A549 (cell line): Measurements from ENCODE around the gene MRPS35. TPM values are rescaled to one million over a fixed set of nuclear protein-coding genes. Genes with fewer than 3 reads are reported as not detected.

Source experiments
- ATAC-seq, 2 experiments: fragments of 200-7000 bp in 1 of 2; fragments of >200 bp in 1 of 2; cut with Nextera tagmentation in 1 of 2; cut with Tn5 transposase in 1 of 2; 3 replicates each; pipeline versions ENCODE4 v1.8.0 to v1.9.1; 2018 to 2020; ENCODE audit warnings: mild to moderate bottlenecking in 1 of 2, moderate library complexity in 1 of 2
- CTCF ChIA-PET: fragments of 300-600 bp; sonication (Branson Sonifier 250); formaldehyde crosslinking; extraction: SDS; loops from one replicate; lab custom pipeline; 2021; ENCODE audit warnings: antibody characterized with exemption, inconsistent platforms; lab: Yijun Ruan, JAX
- POLR2A ChIA-PET: fragments of 350-600 bp; formaldehyde crosslinking; extraction: SDS; loops from one replicate; lab custom pipeline; 2021; ENCODE audit warnings: antibody characterized with exemption, inconsistent platforms; lab: Yijun Ruan, JAX
- DNase-seq, 2 experiments: peaks; one replicate each; pipeline versions ENCODE4 v3.0.0 to v3.0.0-alpha.2; 2011 to 2016; ENCODE audit warnings: low read depth in 1 of 2, low spot score in 1 of 2
- FAIRE-seq: peaks from 2 replicates; lab custom pipeline; 2011; peaks lifted over from hg19 to GRCh38; lab: Jason Lieb, UNC
- H3K27ac ChIP-seq, 2 experiments: fragments of >200 bp; sonication (Bioruptor Twin); formaldehyde crosslinking; 3 replicates each; pipeline ENCODE4 v1.5.1; 2016 to 2017
- H3K4me1 ChIP-seq: fragments of >200 bp; sonication (Bioruptor Twin); formaldehyde crosslinking; 3 replicates; pipeline ENCODE4 v1.6.1; 2016
- H3K4me2 ChIP-seq: fragments of >200 bp; sonication (Bioruptor Twin); formaldehyde crosslinking; 3 replicates; pipeline ENCODE4 v1.6.1; 2016
- H3K4me3 ChIP-seq: fragments of >200 bp; sonication (Bioruptor Twin); formaldehyde crosslinking; 3 replicates; pipeline ENCODE4 v1.5.1; 2016
- H3K9me3 ChIP-seq: fragments of >200 bp; sonication (Bioruptor Twin); formaldehyde crosslinking; 3 replicates; pipeline ENCODE4 v1.6.1; 2016
- BHLHE40 ChIP-seq: IDR thresholded peaks from 2 replicates; pipeline ENCODE4 v1.6.1; 2012; ENCODE audit warnings: low read depth, low read length, inconsistent platforms
- CBX2 ChIP-seq: fragments of 200-600 bp; sonication (generic); IDR thresholded peaks from 2 replicates; pipeline ENCODE4 v1.6.1; 2016; ENCODE audit warnings: low read depth, mild to moderate bottlenecking, borderline replicate concordance
- CBX8 ChIP-seq: fragments of 200-600 bp; sonication (generic); IDR thresholded peaks from 2 replicates; pipeline ENCODE4 v1.6.1; 2016
- CTCF ChIP-seq: fragments of >200 bp; sonication (Bioruptor Twin); formaldehyde crosslinking; IDR thresholded peaks from 3 replicates; pipeline ENCODE4 v1.5.1; 2016
- E2F6 ChIP-seq: IDR thresholded peaks from 2 replicates; pipeline ENCODE4 v1.6.1; 2012; ENCODE audit warnings: low read depth, borderline replicate concordance
- EHF ChIP-seq: fragments of 250-450 bp; sonication (Bioruptor Pico); IDR thresholded peaks from 2 replicates; pipeline ENCODE4 v1.5.0; 2020; ENCODE audit warnings: mild to moderate bottlenecking
- EHMT2 ChIP-seq: fragments of 200-600 bp; sonication (generic); IDR thresholded peaks from 2 replicates; pipeline ENCODE4 v1.6.1; 2016; ENCODE audit warnings: antibody characterized with exemption, low read depth, mild to moderate bottlenecking, moderate library complexity
- ELK1 ChIP-seq: fragments of 150-350 bp; IDR thresholded peaks from 2 replicates; pipeline ENCODE4 v1.6.1; 2014; ENCODE audit warnings: low read depth, mild to moderate bottlenecking, low read length
- ESRRA ChIP-seq: fragments of 150-350 bp; IDR thresholded peaks from 2 replicates; pipeline ENCODE4 v1.6.1; 2014; ENCODE audit warnings: mild to moderate bottlenecking, low read length, borderline replicate concordance
- FOSB ChIP-seq: fragments of 250-450 bp; sonication (Bioruptor Pico); IDR thresholded peaks from 2 replicates; pipeline ENCODE4 v1.5.0; 2020; ENCODE audit warnings: mild to moderate bottlenecking, moderate library complexity
- FOSL2 ChIP-seq, 2 experiments: fragments of 450-650 bp in 1 of 2; fragments of >200 bp in 1 of 2; sonication (Bioruptor Twin) in 1 of 2; formaldehyde crosslinking; IDR thresholded peaks; 2 replicates each; pipeline versions ENCODE4 v1.5.0 to v1.6.1; 2016 to 2020; ENCODE audit warnings: mild to moderate bottlenecking in 1 of 2, moderate library complexity in 1 of 2
- FOXS1 ChIP-seq: fragments of 250-450 bp; sonication (Bioruptor Pico); IDR thresholded peaks from 2 replicates; pipeline ENCODE4 v1.5.0; 2020; ENCODE audit warnings: mild to moderate bottlenecking, moderate library complexity
- HDAC2 ChIP-seq: fragments of 200-600 bp; sonication (generic); IDR thresholded peaks from 2 replicates; pipeline ENCODE4 v1.6.1; 2016
- HES2 ChIP-seq: fragments of >200 bp; sonication (Bioruptor Twin); formaldehyde crosslinking; IDR thresholded peaks from 2 replicates; pipeline ENCODE4 v1.6.1; 2016
- JUNB ChIP-seq: fragments of >200 bp; sonication (Bioruptor Twin); formaldehyde crosslinking; IDR thresholded peaks from 2 replicates; pipeline ENCODE4 v1.6.1; 2016
- MAZ ChIP-seq: fragments of 150-350 bp; IDR thresholded peaks from 2 replicates; pipeline ENCODE4 v1.6.1; 2014; ENCODE audit warnings: antibody characterized with exemption, low read depth, low read length, borderline replicate concordance
- NR3C1 ChIP-seq: fragments of >200 bp; sonication (Bioruptor Twin); formaldehyde crosslinking; IDR thresholded peaks from 3 replicates; pipeline ENCODE4 v1.6.1; 2017
- RAD21 ChIP-seq, 2 experiments: fragments of >200 bp in 1 of 2; sonication (Bioruptor Twin) in 1 of 2; formaldehyde crosslinking in 1 of 2; IDR thresholded peaks in 1 of 2; conservative IDR thresholded peaks in 1 of 2; 2 replicates in 1 of 2; 3 replicates in 1 of 2; pipeline ENCODE4 v1.6.1; 2012 to 2018; ENCODE audit warnings: inconsistent platforms in 1 of 2
- RARB ChIP-seq: fragments of 250-450 bp; sonication (Bioruptor Pico); IDR thresholded peaks from 2 replicates; pipeline ENCODE4 v1.8.0; 2021; ENCODE audit warnings: mild to moderate bottlenecking, moderate library complexity
- REST ChIP-seq: fragments of 200-600 bp; sonication (generic); IDR thresholded peaks from 2 replicates; pipeline ENCODE4 v1.6.1; 2016; ENCODE audit warnings: antibody characterized with exemption, mild to moderate bottlenecking, moderate library complexity
- SMC3 ChIP-seq: fragments of >200 bp; sonication (Bioruptor Twin); formaldehyde crosslinking; IDR thresholded peaks from 3 replicates; pipeline ENCODE4 v1.6.1; 2018; ENCODE audit warnings: inconsistent platforms
- SREBF2 ChIP-seq: fragments of 450-650 bp; IDR thresholded peaks from 2 replicates; pipeline ENCODE4 v1.6.1; 2014; ENCODE audit warnings: mild to moderate bottlenecking, moderate library complexity
- TFCP2L1 ChIP-seq: fragments of 250-450 bp; sonication (Bioruptor Pico); IDR thresholded peaks from 2 replicates; pipeline ENCODE4 v1.5.0; 2021; ENCODE audit warnings: mild to moderate bottlenecking
- TP53 ChIP-seq: fragments of 250-450 bp; sonication (Bioruptor Pico); IDR thresholded peaks from 2 replicates; pipeline ENCODE4 v1.5.0; 2021; ENCODE audit warnings: mild to moderate bottlenecking, moderate library complexity
- ZC3H11A ChIP-seq: fragments of 450-650 bp; IDR thresholded peaks from 2 replicates; pipeline ENCODE4 v1.6.1; 2014; ENCODE audit warnings: antibody characterized with exemption, mild to moderate bottlenecking
- ZNF302 ChIP-seq: fragments of 250-450 bp; sonication (Bioruptor Pico); IDR thresholded peaks from 2 replicates; pipeline ENCODE4 v1.9.0; 2021; ENCODE audit warnings: inconsistent platforms, mild to moderate bottlenecking, moderate library complexity
- ZSCAN20 ChIP-seq: fragments of 250-450 bp; sonication (Bioruptor Pico); IDR thresholded peaks from 2 replicates; pipeline ENCODE4 v1.8.0; 2022; ENCODE audit warnings: mild to moderate bottlenecking, moderate library complexity
- WGBS: methylation state at CpG from one replicate; pipeline ENCODE4 v1.1.6; 2017; ENCODE audit errors: missing lambda C conversion rate; 5-methylcytosine and 5-hydroxymethylcytosine counted together
- polyA plus RNA-seq, 4 experiments: library from polyadenylated mRNA; depleted of rRNA in 3 of 4; stranded (reverse); fragments of >200 nt; fragmentation: RNase III in 1 of 4; extraction: RNeasy Plus Mini Kit Qiagen cat#74134 plus additional on column Dnase treatment in 1 of 4; gene quantifications; 2 replicates in 3 of 4; 3 replicates in 1 of 4; pipeline ENCODE4 v1.2.3, GENCODE V29; 2011 to 2017

The MRPS35 gene
- polyA plus RNA-seq, 2 of the 4 experiments (the other 2 are of a cell fraction): 104 to 186 TPM

- CTCF ChIA-PET: interaction anchor here (0.6 kb wide), 1 partner anchor 135 kb away, joined by 4 read pairs; no protein-coding TSS in a partner anchor
- no peak overlapping the region for H3K4me2 ChIP-seq
- H3K4me3 ChIP-seq: no peak overlapping the region
- POLR2A ChIA-PET: no interaction called here
- DNase-seq (no peak), ATAC-seq (no peak), FAIRE-seq (no peak)
- H3K4me1 ChIP-seq: no peaks in the 10 kb centered on the region
- H3K9me3 ChIP-seq: no peaks in the 10 kb centered on the region
- no peak for TF ChIP-seq EHMT2
- TF ChIP-seq MAZ: no peak
- TF ChIP-seq FOSB (CRISPR knock-in tag): no peak
- no peak for TF ChIP-seq FOXS1
- TF ChIP-seq SREBF2: no peak
- no peak for TF ChIP-seq RAD21 (conservative IDR thresholded peaks at IDR 0.05 in 1 of 2, IDR thresholded peaks at IDR 0.05 in 1 of 2)
- TF ChIP-seq ELK1: no peak
- no peak for TF ChIP-seq TP53 (CRISPR knock-in tag)
- TF ChIP-seq CBX2: no peak
- 51% methylated on average over 2 of the region's 2 CpGs for WGBS
- no peak overlapping the region for H3K27ac ChIP-seq
Measured at GRCh38 chr12:27674989-27675388, 35.6 kb upstream of the MRPS35 start.

GRCh38 chr12:27680619-27681018 is 30.0 kb upstream of the MRPS35 start:
- Histone ChIP-seq H3K27ac (no peak overlapping the region), H3K4me1 (peaks cover 7% of the 10 kb centered on the region; the same call in 2 of the 3 replicates), H3K4me3 (no peak overlapping the region), H3K4me2 (no peak overlapping the region), H3K9me3 (no peaks in the 10 kb centered on the region)
- ATAC-seq (no peak), FAIRE-seq (no peak), DNase-seq (no peak)
- ChIA-PET POLR2A (no interaction called here), CTCF (no interaction called here)
- no peak for TF ChIP-seq ESRRA
- no peak for TF ChIP-seq HES2
- no peak for TF ChIP-seq E2F6
- no peak for TF ChIP-seq NR3C1
- TF ChIP-seq FOSL2 (IDR thresholded peaks at IDR 0.05): no peak
- no peak for TF ChIP-seq FOSL2 (CRISPR knock-in tag; IDR thresholded peaks at IDR 0.05)
- no peak for TF ChIP-seq RARB (CRISPR knock-in tag)
- TF ChIP-seq EHF: no peak
- TF ChIP-seq SMC3: no peak
- no peak for TF ChIP-seq MAZ
- TF ChIP-seq ZSCAN20: no peak
- TF ChIP-seq REST: no peak
- TF ChIP-seq CBX8: no peak
- TF ChIP-seq TFCP2L1 (CRISPR knock-in tag): no peak
- TF ChIP-seq HDAC2: no peak
- no peak for TF ChIP-seq JUNB
- TF ChIP-seq CTCF: no peak
- TF ChIP-seq BHLHE40: no peak
- no peak for TF ChIP-seq ZNF302 (CRISPR knock-in tag)
- TF ChIP-seq ZC3H11A: no peak
